CD14-positive monocyte (primary cell): ENCODE data around the gene SLC5A12. TPM values are rescaled to one million over a fixed set of nuclear protein-coding genes. Genes with fewer than 3 reads are reported as not detected.

Experiments used
- DNase-seq, 3 donors: peaks; one replicate each; pipeline ENCODE4 v3.0.0-alpha.2; 2011 to 2022
- H2AFZ ChIP-seq: 2 replicates; pipeline ENCODE4 v1.6.0; 2012; ENCODE audit warnings: mild to moderate bottlenecking, low read depth, low read length, inconsistent platforms; ENCODE audit not compliant: insufficient read depth, poor library complexity, severe bottlenecking
- H3K27ac ChIP-seq, 2 donors: 1 replicate in 1 of 2; 2 replicates in 1 of 2; pipeline ENCODE4 v1.5.1; 2012 to 2013; ENCODE audit warnings: low read length in 2 of 2, control low read depth in 1 of 2, inconsistent platforms in 1 of 2, low read depth in 1 of 2, mild to moderate bottlenecking in 1 of 2
- H3K27me3 ChIP-seq, 2 donors: one replicate each; pipeline versions ENCODE4 v1.6.0 to v1.6.1; 2011 to 2013; ENCODE audit warnings: low read length in 2 of 2; ENCODE audit not compliant: control insufficient read depth in 2 of 2, insufficient read depth in 2 of 2
- H3K36me3 ChIP-seq, 2 donors: replicated peaks in 1 of 2; 1 replicate in 1 of 2; 2 replicates in 1 of 2; pipeline versions ENCODE4 v1.5.1 to v1.6.1; 2012 to 2013; ENCODE audit warnings: low read length in 2 of 2, control low read depth in 1 of 2, inconsistent platforms in 1 of 2, mild to moderate bottlenecking in 1 of 2; ENCODE audit not compliant: insufficient read depth in 2 of 2, control insufficient read depth in 1 of 2
- H3K4me1 ChIP-seq, 2 donors: 1 replicate in 1 of 2; 2 replicates in 1 of 2; pipeline versions ENCODE4 v1.5.1 to v1.6.1; 2012 to 2013; ENCODE audit warnings: low read length in 2 of 2, control low read depth in 1 of 2, inconsistent platforms in 1 of 2, mild to moderate bottlenecking in 1 of 2, moderate library complexity in 1 of 2; ENCODE audit not compliant: insufficient read depth in 2 of 2, control insufficient read depth in 1 of 2
- H3K4me2 ChIP-seq: replicated peaks from 2 replicates; pipeline ENCODE3; 2012; ENCODE audit warnings: low read length, moderate library complexity, mild to moderate bottlenecking; ENCODE audit not compliant: poor library complexity, severe bottlenecking; ENCODE audit errors: extremely low read depth
- H3K4me3 ChIP-seq, 3 experiments: fragments of 200-600 bp in 1 of 3; sonication (generic) in 1 of 3; replicated peaks in 1 of 3; 1 replicate in 2 of 3; 2 replicates in 1 of 3; pipeline ENCODE4 v1.5.1; 2011 to 2013; ENCODE audit warnings: low read length in 3 of 3, mild to moderate bottlenecking in 3 of 3, control low read depth in 2 of 3, low read depth in 2 of 3, inconsistent platforms in 1 of 3, moderate library complexity in 1 of 3
- H3K79me2 ChIP-seq: 2 replicates; pipeline ENCODE4 v1.6.0; 2012; ENCODE audit warnings: mild to moderate bottlenecking, control low read depth, inconsistent platforms, low read length, moderate library complexity; ENCODE audit not compliant: insufficient read depth
- H3K9ac ChIP-seq: 2 replicates; pipeline ENCODE4 v1.6.0; 2017; ENCODE audit warnings: low read length, mild to moderate bottlenecking; ENCODE audit not compliant: insufficient read depth, poor library complexity, severe bottlenecking
- H3K9me3 ChIP-seq, 2 donors: replicated peaks in 1 of 2; 1 replicate in 1 of 2; 2 replicates in 1 of 2; pipeline versions ENCODE4 v1.5.1 to v1.6.1; 2012 to 2013; ENCODE audit warnings: low read length in 2 of 2, control low read depth in 1 of 2; ENCODE audit not compliant: control insufficient read depth in 1 of 2, insufficient read depth in 1 of 2
- H4K20me1 ChIP-seq: 2 replicates; pipeline ENCODE4 v1.6.0; 2012; ENCODE audit warnings: mild to moderate bottlenecking, low read length, control low read depth, moderate library complexity; ENCODE audit not compliant: insufficient read depth
- H3K27ac Mint-ChIP-seq, 7 donors: one replicate each; pipeline ENCODE4 v1.8.0; 2020; ENCODE audit warnings: mild to moderate bottlenecking in 7 of 7, mixed read lengths in 7 of 7, moderate library complexity in 6 of 7, inconsistent platforms in 2 of 7
- H3K27me3 Mint-ChIP-seq, 3 donors: one replicate each; pipeline ENCODE4 v1.8.0; 2021 to 2022; ENCODE audit warnings: low read depth in 3 of 3, mild to moderate bottlenecking in 3 of 3, mixed read lengths in 3 of 3, moderate library complexity in 3 of 3, inconsistent platforms in 1 of 3
- H3K36me3 Mint-ChIP-seq, 2 donors: one replicate each; pipeline ENCODE4 v1.8.0; 2020; ENCODE audit warnings: mixed read lengths in 2 of 2, inconsistent platforms in 1 of 2, mild to moderate bottlenecking in 1 of 2
- H3K4me1 Mint-ChIP-seq: one replicate; pipeline ENCODE4 v1.8.0; 2020; ENCODE audit warnings: mild to moderate bottlenecking, mixed read lengths
- H3K4me3 Mint-ChIP-seq, 2 donors: one replicate each; pipeline ENCODE4 v1.8.0; 2020; ENCODE audit warnings: mild to moderate bottlenecking in 2 of 2, mixed read lengths in 2 of 2, moderate library complexity in 1 of 2
- H3K9me3 Mint-ChIP-seq, 7 donors: one replicate each; pipeline ENCODE4 v1.8.0; 2020 to 2022; ENCODE audit warnings: mixed read lengths in 7 of 7, mild to moderate bottlenecking in 6 of 7, moderate library complexity in 6 of 7, inconsistent platforms in 2 of 7
- WGBS: methylation state at CpG from one replicate; pipeline ENCODE4 v1.1.5; 2013; ENCODE audit warnings: missing lambda C conversion rate; ENCODE audit not compliant: insufficient coverage; 5-methylcytosine and 5-hydroxymethylcytosine counted together
- intact Hi-C, 2 donors: fragments of 100-400 bp; cut with micrococcal nuclease; formaldehyde crosslinking; loops; one replicate each; pipeline versions ENCODE4 v1.15.0 to v1.15.1; 2023
- polyA plus RNA-seq, 3 donors: library from polyadenylated mRNA; depleted of rRNA in 1 of 3; unstranded in 2 of 3; stranded (reverse) in 1 of 3; fragments of 300-500 nt in 2 of 3; fragments of >200 nt in 1 of 3; fragmentation: Illumina TruSeq in 2 of 3; gene quantifications; 1 replicate in 2 of 3; 2 replicates in 1 of 3; pipeline ENCODE4 v1.2.3, GENCODE V29; 2012 to 2021
- TF ChIP-seq, protein P1 (sequence below): fragments of 200-600 bp; IDR thresholded peaks from one replicate; pipeline ENCODE4 v1.8.0; 2022; ENCODE audit warnings: antibody characterized with exemption, mild to moderate bottlenecking

SLC5A12 gene
- polyA plus RNA-seq, 3 donors = not detected

DNA sequence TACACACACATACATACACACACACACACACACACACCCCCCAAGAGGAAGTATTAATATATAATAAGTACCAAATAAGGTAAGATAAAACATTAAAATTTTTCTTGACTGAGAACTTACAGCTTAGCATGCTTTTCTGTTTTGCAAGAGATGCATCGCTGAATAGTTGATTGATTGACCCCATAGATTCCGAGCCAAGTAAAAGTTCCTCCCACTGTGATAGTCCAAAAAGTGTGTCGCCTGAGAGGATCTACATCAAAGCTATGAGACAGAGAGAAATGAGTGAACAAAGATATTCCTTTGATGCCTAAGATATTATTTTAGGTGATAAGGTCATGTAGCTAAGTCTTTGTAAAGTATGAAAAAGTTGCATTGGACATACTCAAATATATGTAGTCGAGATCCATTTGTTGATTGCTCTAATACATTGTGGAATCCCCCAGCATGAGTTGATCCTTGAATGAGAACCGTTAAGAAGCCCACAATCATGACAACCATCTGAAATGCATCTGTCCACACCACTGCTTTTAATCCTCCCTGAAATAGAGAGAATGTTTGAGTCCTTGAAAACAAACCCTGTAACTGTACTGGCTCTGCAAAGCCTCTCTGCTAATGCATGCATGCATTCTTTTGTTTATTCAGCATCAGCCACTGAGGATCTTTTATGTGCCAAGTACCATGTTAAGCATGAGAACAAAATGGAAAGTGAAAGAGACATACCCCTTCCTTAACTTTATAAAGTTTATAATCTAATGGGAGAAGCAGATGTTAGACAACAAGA lies 18.3 kb downstream of the SLC5A12 start:
- DNase-seq = no peak
- no peak overlapping the region for H2AFZ ChIP-seq
- TF ChIP-seq, protein P1, sequence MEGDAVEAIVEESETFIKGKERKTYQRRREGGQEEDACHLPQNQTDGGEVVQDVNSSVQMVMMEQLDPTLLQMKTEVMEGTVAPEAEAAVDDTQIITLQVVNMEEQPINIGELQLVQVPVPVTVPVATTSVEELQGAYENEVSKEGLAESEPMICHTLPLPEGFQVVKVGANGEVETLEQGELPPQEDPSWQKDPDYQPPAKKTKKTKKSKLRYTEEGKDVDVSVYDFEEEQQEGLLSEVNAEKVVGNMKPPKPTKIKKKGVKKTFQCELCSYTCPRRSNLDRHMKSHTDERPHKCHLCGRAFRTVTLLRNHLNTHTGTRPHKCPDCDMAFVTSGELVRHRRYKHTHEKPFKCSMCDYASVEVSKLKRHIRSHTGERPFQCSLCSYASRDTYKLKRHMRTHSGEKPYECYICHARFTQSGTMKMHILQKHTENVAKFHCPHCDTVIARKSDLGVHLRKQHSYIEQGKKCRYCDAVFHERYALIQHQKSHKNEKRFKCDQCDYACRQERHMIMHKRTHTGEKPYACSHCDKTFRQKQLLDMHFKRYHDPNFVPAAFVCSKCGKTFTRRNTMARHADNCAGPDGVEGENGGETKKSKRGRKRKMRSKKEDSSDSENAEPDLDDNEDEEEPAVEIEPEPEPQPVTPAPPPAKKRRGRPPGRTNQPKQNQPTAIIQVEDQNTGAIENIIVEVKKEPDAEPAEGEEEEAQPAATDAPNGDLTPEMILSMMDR = no peak

DNA sequence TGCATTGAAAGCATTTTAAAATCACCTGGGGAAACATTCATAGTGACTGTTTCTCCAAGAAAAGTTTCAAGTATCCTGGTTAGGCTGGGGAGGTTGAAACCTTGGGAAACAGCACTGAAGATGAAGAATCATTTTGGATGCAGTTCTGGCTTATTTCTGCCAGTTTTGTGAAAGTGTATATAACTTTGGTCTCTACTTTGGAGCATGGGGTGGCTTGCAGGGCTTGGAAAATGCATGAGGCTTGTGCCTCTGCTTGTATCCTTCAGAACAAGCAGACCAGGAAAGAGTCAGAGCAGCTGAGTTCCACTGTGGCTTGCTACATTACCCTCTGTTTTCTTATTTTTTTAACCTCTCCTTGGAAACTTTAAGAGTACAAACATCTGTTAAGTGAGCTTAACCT lies 19.5 kb downstream of the SLC5A12 start:
- H3K4me1 ChIP-seq = no peaks in the 10 kb centered on the region
- Mint-ChIP-seq H3K9me3 (peaks cover 0 to 4% (median 0%) of the 10 kb centered on the region in 7 donors), H3K4me1 (no peaks in the 10 kb centered on the region)

More for the DNA sequence above, 18.3 kb downstream of the SLC5A12 start:
- no peak overlapping the region for H3K9ac ChIP-seq
- Mint-ChIP-seq H3K4me1 (no peaks in the 10 kb centered on the region), H3K27ac (no peak overlapping the region), H3K36me3 (no peaks in the 10 kb centered on the region), H3K4me3 (no peak overlapping the region), H3K27me3 (no peaks in the 10 kb centered on the region), H3K9me3 (peaks cover 0 to 4% (median 0%) of the 10 kb centered on the region in 7 donors)
- 83% methylated on average over 1 of the region's 5 CpGs for WGBS
- no peaks in the 10 kb centered on the region for H3K9me3 ChIP-seq
- intact Hi-C loops = no loop called here
- H3K4me1 ChIP-seq = no peaks in the 10 kb centered on the region
- no peaks in the 10 kb centered on the region for H4K20me1 ChIP-seq
- no peak overlapping the region for H3K27ac ChIP-seq
- no peaks in the 10 kb centered on the region for H3K36me3 ChIP-seq
- no peaks in the 10 kb centered on the region for H3K27me3 ChIP-seq
- H3K4me2 ChIP-seq = no peak overlapping the region
- H3K79me2 ChIP-seq = no peaks in the 10 kb centered on the region
- H3K4me3 ChIP-seq = no peak overlapping the region

More for the DNA sequence above, 19.5 kb downstream of the SLC5A12 start:
- H3K27me3 ChIP-seq = no peaks in the 10 kb centered on the region
- Mint-ChIP-seq H3K27ac (no peak overlapping the region), H3K4me3 (no peak overlapping the region), H3K27me3 (no peaks in the 10 kb centered on the region), H3K36me3 (no peaks in the 10 kb centered on the region)
- no peak overlapping the region for H3K9ac ChIP-seq
- H3K4me2 ChIP-seq = no peak overlapping the region
- H3K79me2 ChIP-seq = no peaks in the 10 kb centered on the region
- TF ChIP-seq, protein P1 = no peak
- H3K36me3 ChIP-seq = no peaks in the 10 kb centered on the region
- DNase-seq = no peak
- no peak overlapping the region for H3K4me3 ChIP-seq
- H3K27ac ChIP-seq = no peak overlapping the region
- H4K20me1 ChIP-seq = no peaks in the 10 kb centered on the region
- no peak overlapping the region for H2AFZ ChIP-seq
- no peaks in the 10 kb centered on the region for H3K9me3 ChIP-seq
- intact Hi-C loops = no loop called here
